Kasumi-1 (cell line): ENCODE results near the gene THBD.

Source experiments
- DNase-seq, 2 experiments: peaks; one replicate each; lab custom pipeline; 2025; lab: John Stamatoyannopoulos, UW

THBD gene

DNA sequence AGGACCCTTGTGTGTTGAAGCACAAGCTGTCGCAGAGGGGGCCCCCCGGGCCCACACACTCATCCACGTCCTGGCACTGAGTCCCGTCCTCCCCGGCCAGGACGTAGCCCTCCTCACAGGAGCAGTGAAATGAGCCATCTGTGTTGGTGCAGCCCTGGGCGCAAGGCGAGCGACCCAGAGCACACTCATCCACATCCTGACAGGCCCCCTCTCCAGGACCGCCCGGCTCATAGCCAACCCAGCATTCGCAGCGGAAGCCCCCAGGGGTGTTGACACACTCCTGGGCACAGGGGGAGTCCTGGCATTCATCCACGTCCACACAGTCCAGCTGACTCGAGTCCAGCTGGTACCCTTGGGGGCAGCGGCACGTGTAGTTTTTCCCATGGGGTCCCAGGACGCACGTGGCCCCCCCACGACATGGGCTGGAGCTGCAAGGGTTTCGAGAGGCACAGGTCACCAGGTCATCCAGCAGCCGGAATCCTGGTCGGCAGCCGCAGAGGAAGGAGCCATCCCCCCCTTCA lies 35.4 kb upstream of the THBD start:
- DNase-seq, result no peak

DNA sequence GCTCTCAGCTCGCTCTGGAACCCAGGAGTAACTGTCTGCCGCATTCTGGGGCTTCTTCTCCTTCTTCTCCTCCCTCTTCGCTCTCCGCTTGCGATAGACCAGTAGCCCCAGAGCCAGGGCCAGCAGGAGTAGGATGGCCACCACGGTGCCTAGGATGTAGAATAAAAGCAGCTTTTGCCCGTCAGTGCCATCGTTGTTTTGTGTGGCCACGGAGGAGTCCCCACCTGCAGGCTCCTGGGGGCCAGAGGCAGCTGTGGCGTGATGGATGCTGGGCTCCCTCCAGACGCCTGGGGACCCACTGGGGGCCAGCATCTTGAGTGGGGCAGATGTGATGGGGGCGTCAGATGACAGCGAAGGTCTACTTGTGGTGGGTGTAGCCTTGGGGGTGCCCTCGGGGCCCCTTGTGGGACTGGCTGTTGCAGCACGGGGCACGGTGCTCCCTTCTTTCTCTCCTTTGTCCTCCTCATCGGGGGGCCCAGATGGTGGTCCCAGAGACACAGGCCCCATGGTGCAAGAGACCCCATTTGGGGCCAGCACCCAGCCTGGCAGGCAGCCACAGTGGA lies 34.9 kb upstream of the THBD start:
- no peak for DNase-seq

DNA sequence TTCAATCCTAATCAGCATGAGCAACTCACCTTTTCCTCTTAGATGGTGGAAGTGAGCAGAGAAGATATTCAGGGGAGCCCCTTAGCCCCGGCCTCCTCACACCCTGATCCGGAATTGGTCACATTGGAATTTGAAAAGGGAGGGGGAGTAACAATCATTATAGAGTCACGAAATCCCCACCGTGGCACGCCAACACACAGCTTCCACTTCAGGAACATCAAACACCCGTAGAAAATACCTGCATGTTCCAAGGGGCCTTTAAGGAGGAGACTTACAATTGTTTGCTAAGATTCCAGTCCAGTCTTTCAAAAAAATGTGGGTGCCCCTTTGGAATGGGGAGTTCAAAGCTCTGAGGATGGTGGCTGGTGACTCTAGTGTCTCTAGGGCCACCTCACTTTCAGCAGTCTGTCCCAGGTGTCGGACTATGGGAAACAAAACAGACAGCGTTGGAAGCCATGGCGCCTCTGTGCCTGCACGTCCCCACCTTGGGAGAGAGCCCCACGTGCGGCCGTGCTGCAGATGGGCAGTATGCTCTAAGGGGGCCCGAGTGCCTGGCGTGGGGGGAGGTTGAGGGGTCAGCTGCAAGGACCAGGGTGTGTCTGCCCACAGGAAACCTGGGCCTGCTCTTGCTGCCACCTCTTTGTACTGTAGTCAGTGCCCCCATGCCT lies 34.2 kb upstream of the THBD start:
- DNase-seq, result no peak

DNA sequence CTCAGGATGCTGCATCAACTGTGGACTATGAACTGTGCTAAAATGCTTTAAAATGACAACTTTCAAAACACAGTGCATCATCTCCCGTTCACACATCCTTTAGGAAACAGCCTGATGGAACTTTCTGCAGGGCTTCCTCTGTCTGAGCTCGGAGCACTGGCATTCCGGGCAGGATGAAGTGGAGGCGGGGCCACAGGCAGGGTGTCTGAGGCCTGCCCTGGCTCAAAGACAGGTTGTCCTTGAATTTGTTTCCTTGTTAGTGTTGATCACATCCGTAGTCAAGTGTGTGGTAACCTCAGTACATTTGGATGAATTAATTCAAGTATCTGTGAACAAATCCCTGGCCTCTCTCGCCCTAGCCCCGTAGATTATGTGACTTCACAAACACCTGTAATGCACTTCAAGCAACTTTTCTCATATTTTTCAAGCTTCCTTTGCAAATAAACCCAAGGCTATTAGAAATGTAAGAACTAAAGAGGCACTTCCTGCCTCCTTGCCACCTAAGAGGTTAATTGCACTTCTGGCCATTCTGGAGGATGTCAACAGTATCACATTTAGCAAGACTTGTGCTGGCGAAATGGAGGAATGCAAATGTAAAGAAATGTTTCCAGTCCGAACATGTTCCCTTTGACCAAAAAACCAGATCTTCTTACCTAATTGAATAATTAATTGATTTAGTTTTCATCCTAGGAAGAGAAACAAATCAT lies 33.5 kb upstream of the THBD start:
- no peak for DNase-seq

DNA sequence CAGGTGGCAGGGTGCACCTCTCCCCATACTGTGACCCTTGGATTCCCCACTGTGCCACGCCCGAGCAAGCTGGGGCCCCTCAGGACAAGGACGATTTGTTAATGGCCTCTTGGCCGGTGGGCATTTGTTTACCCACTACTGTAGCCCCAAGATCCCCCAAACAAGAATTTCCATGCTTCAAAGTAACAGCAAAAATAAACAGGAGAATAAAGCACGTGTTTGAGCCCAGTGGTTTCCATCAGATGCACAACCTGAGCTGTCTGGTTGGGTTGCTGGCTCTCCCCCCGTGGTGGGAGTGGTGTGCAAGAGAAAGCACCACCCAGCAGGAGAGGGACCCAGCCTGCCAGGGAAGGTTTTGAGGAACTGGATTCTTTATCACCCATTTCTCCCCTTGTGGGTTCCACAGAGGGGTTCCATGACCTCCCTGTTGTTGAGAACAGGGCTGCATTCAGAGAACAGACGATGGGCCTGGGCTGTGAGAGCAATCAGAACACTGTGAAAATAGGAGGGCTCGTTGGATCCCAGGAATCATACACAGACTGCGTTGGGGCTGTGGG lies 31.9 kb upstream of the THBD start:
- DNase-seq, result no peak

DNA sequence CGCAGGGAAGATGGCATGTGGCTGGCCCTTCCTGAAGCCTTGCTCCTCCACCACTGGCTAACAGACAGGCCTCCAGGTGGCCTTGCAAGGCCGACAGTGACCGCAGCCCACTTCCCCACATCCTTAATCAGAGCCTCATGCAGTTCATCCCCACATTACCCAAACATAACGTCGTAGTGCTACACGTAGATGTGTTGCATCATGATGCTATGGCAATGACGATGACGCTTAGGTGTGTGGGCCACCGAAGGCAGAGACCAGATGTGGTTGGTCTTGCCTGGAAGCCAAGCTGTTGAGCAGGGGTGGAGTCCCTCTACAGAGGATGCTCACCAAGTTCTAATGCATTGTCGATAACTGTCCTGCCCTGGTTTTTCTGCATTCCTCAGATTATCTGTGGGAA lies 31.0 kb upstream of the THBD start:
- no peak for DNase-seq

DNA sequence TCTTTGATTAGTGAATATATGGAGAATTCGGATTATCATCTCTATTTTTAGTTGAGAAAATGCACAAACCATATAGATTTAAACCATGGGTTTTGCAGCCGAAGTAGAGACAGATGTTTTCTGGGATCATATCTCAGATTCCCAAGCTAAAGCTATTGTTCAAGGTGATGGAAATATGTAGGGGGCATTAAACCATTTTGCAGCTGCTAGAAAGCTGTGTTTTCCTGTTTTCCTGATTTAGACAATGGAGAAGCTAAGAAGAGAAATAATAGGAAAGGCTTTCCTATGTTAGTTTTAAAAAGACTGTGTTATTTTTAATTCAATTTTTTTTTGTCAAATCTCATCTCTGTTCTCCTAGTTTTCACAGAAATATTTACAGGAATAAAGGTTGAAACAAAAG lies 30.5 kb upstream of the THBD start:
- DNase-seq, result no peak

DNA sequence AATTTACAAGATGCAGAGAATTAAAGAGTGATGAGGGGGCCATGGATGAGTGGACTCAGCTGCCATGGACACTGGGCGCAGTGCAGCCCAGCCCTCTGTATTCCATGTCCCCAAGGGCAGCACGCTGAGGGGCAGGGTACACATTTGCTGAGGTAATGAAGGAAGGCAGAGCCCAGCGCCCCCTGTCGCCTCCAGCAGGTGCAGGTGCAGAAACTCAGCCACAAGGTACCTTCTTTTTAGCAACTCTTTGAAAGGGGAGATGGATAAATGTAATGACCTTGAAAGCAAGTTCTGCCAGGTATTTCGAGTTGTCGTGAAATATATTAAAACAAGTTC lies 29.5 kb upstream of the THBD start:
- no peak for DNase-seq

DNA sequence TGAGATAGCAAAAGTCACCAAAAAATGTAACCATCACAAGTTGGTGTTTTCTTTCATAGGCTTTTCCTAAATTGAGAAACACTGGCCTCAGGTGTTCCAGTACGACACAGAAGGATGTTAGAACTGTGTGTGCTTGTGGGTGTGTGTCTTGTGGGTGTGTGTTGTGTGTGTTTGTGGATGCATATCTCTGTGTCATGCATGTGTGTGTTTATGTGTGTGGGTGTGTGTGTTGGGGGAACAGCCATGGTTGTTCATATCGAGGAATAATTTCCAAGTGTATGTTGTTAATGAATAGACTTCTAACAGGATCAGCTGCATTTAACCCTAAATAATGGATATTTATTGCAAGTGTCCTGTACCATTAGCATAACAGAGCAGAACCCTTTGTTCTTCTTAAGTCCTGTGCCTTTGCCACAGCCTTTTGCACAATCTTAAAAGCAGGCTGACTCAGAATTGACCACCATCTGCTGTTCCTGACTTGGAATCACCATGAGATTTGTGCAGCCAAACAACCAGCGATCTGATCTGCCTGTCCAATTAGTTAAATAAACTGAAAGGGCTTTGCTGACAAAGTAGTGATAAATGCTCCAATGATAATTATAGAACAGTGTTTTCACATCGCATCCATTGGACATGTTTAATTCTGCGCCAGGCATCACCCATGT lies 29.0 kb upstream of the THBD start:
- DNase-seq, result no peak

DNA sequence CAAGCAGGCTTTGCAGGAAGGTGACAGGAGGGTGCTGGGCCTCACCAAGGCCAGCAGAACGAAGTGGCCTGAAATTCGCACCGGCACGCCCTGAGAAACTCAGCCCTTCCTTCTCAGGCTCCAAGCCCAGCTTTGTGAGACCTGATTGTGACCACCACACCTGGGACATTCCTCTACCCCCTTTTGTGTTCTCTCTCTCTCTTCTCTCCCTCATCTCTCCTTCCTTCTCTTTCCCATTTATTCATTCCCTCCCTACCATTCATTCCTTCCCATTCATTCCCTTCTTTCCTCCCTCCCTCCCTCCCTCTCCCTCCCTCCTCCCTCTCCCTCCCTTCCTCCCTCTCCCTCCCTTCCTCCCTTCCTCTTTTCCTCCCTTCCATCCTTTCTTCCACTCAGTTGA lies 27.8 kb upstream of the THBD start:
- no peak for DNase-seq

DNA sequence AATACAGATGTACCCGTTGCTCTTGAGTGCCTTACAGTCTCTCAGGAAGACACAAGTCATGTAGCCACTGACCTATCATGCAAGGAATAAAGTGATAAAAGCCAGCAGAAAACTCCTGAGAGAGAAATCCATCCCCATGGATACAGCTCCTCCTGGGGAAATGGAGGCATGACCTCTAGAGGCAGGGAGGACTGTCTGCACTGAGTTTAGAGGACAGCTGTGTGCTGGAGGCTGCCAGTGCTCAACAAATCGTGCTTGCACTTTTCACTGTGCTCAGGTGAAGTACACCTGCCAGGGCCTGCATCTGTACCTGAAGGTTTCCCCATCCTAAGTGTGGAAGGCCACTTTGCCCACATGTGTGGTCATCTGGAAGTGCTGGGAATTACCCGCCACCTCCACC lies 24.6 kb upstream of the THBD start:
- DNase-seq, result no peak

DNA sequence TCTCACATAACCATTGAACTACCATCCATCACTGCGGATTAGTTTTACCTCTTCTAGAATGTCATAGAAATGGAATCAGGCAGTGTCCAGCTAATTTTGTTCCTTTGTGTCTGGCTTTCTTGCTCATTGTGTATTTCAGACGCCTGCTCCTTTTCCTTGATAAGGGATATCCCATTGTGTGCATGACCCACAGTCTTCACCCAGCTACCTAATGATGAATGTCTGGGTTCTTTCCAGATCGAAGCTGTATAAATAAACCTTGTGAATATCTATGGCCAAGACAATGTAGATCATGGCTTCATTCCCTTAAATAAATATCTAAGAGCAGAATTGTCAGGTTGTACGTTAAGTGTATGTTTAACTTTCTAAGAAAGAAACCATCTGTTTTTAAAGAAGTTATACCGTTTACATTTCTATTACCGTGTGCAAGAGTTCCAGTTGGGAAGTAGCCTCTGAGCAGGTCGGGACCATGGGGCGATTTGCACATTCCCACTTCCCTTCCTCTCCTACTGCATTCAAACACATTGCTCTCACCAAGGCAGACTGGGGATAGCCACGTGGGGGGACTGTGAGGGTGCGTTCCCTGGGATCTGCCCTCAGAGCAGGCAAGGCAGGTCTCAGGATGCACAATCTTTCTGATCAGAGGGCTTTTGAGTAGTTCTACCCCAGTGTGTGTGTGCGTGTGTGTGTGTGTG lies 23.6 kb upstream of the THBD start:
- DNase-seq, result no peak

DNA sequence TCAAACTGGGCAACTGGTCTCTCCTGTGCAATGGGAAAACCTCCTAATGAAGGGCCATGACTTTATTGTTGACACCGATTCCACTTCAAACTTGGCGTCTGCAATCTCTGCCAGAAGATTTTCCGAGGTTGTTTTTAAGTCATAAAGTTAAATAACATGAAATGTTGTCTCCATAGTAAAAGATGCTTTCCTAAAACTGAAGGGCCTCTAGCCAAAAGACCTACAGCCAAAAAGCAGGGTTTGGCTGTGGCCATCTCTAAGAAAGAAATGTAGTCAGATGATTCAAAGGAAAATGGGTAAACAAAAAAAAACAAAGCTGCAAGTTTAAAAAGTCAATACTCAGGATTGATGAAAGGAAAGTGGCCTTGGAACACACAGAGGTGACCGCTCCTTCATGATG lies 22.5 kb upstream of the THBD start:
- DNase-seq, result no peak

DNA sequence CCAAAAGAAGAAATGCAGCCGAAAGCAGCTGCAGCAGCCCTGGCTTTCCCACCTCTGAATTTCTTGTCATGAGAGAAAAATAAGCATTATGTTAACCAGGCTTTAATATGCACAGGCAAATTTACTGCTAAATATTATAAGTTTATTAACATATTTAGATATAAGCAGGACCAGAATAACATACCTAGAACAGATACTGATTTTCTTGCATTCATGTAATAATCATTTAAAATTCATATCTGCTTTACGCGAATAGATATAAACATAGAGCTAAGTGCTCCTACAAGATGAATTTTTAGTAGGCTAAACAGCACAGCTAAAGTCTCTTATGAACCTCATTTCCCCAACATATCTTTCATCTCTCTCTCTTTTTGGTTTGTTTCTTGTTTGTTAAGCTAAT lies 21.9 kb upstream of the THBD start:
- DNase-seq, result no peak

DNA sequence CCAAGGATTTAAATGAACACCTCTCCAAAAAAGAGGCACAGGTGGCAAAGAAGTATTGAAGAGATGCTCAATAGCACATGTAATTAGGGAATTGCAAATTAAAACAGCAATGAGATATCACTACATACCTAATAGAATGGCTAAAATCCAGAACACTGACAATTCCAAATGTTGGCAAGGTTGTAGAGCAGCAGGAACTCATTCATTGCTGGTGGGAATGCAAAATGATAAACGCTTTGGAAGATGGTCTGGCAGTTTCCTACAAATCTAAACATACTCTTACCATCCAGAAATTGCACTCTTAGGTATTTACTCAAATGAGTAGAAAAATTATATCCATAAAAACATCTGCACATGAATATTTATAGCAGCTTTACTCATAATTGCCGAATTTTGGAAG lies 19.6 kb upstream of the THBD start:
- no peak for DNase-seq

DNA sequence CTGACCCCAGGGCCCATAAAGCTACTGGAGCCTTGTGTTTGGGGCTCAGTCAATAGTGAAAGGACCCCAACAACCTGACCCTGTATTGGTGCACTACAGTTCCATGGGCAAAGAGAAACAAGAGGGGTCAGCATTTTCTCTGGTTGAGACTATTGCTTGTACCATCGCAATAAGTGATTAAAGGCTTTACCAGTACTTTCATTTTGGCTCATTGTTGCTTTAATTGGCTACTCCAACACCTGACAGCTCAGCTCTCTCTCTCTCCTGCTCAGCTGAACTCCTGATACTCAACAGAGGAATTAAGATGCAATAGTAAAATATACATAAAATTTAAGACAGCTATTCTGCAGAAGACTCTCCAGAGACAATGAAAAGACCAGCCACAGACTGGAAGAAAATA lies 18.8 kb upstream of the THBD start:
- DNase-seq, result no peak

DNA sequence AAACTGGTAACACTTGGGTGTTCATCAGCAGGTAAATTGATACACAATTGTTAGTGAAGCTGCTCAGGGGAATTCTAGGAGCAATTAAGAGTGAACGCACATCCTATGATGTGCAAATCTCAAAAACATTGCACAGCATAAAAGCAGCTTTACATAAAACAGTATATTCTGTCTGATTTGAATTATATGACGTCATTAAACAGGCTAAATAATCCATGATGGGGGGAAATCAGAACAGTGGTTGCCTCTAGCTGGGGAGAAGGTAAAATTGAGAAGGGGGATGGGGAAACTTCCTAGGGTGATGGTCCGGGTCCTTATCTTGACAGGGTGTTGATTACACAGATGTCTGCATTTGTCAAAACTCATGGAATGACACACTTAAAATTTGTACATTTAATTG lies 17.3 kb upstream of the THBD start:
- no peak for DNase-seq

DNA sequence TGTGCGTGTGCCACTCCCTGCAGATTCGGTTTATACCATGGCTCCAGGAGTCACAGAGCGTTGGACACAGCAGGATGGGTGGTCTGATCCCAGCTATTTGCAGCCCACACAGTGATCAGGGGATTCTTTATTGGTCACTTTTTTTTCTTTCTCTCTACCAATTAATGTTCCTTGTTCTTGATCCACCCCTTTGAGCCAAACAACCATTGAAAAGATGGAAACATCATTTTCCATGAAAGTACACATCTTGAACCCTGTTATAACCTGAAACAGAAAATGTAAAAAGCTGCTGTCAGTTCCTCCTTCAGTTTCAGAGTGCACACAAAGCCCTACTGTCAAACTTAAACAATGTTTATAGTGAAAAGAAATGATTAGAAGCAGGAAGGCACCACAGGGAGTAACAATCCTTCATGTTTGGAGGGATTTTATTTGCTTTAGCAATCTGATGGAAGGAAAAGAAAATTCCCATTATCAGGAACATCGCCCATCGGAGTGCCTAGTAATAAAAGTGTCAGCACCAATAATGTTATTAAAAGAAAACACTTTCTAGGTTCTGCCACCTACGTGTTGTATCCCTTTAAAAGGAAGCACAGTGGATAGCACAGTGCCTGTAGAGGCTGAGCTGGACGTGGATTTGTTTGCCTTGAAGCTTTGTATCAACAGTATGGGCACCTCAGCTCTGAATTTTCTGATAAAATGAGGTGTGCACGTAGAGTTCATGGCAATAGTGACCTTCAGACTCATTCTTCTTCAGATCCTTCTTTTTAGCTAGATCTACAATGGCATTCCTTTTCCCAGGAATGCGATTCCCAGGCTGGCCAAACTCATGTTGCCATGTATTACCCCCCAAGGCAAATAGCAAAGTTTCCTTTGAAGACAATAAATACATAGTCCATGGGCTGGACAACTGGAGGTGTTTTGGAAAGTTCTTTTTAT lies 16.1 kb upstream of the THBD start:
- no peak for DNase-seq

DNA sequence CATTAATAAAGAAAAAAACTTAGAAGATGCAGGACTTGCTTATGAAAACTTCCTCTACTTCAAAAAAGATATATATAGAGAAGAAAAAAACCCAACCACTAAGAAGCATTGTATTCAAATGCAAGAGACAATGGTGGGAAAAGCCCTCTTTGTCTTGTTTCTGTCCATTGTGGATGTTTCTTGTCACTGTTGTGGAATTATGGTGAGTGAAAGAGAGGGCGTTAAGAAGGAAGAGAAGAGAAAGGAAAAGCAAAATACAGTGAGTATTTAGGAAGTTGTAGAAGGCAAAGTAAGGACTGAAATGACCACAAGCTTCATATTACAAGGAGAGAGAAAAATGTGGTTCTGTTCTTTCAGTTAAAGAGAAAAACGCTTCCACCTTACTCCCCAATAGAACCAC lies 14.1 kb upstream of the THBD start:
- peak; percentile 55 to 60 for DNase-seq

DNA sequence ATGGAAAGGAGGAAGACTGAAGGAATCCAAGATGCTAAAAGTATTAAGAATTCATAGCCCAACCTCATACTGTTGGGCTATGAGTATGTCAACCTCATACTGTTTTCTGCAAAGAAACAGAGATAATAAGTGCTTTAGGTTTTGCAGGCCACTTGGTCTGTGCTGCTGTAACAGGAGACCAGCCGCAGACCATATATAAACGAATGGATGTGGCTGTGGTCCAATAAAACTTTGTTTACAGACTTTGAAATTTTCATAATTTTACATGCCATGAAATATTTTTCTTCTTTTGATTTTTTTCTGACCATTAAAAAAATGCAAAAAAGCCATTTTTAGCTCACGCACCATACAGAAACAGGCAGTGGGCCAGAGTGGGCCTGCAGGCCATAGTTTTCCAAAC lies 13.7 kb upstream of the THBD start:
- DNase-seq, result no peak

DNA sequence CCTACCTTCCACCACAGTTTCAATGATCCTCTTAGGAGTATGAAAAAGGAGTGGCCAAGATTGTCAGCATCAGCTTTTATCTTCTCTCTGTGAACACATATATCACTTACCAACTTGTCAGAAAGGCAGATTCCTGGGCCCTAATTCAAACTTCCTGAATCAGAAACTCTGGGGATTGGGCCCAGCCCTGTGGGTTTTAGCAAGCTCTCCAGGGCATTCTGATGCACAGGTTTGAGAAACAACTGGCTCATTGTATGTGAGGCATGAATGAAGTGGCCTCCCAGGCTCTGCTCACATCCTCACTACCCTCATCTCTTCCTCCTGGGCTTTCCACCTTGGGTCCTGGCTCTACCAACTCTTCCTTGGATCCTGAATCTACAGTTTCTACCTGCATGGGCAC lies 13.2 kb upstream of the THBD start:
- no peak for DNase-seq
